Endothelial cell of umbilical vein (primary cell): ENCODE data around the gene PRR14.

ENCODE experiments used
- EZH2 ChIP-seq: IDR thresholded peaks from 2 replicates; pipeline ENCODE4 v1.6.1; 2012; ENCODE audit warnings: borderline replicate concordance, low read depth, mild to moderate bottlenecking, moderate library complexity, low read length, inconsistent platforms; ENCODE audit not compliant: severe bottlenecking
- MYC ChIP-seq: IDR thresholded peaks from one replicate; pipeline ENCODE4 v1.6.1; 2011; ENCODE audit warnings: mild to moderate bottlenecking, low read depth, low read length
- POLR2A ChIP-seq: IDR thresholded peaks from 2 replicates; pipeline ENCODE4 v1.6.1; 2012; ENCODE audit warnings: low read depth, mild to moderate bottlenecking, control low read depth, low read length
- POLR2AphosphoS5 ChIP-seq: IDR thresholded peaks from 2 replicates; pipeline ENCODE4 v1.6.1; 2012; ENCODE audit warnings: low read depth, mild to moderate bottlenecking, control low read depth, low read length, moderate library complexity; ENCODE audit not compliant: insufficient read depth
- TF ChIP-seq, protein P1 (sequence below), 2 donors: IDR thresholded peaks; 1 replicate in 1 of 2; 2 replicates in 1 of 2; pipeline ENCODE4 v1.5.1; 2011; ENCODE audit warnings: low read length in 2 of 2, mild to moderate bottlenecking in 2 of 2, moderate library complexity in 2 of 2, control low read depth in 1 of 2, inconsistent platforms in 1 of 2, low read depth in 1 of 2; ENCODE audit not compliant: insufficient read depth in 1 of 2; ENCODE audit errors: extremely low read depth in 1 of 2

- TF ChIP-seq POLR2AphosphoS5 (no peak), EZH2 (no peak), POLR2A (no peak), MYC (no peak)
- TF ChIP-seq, protein P1, sequence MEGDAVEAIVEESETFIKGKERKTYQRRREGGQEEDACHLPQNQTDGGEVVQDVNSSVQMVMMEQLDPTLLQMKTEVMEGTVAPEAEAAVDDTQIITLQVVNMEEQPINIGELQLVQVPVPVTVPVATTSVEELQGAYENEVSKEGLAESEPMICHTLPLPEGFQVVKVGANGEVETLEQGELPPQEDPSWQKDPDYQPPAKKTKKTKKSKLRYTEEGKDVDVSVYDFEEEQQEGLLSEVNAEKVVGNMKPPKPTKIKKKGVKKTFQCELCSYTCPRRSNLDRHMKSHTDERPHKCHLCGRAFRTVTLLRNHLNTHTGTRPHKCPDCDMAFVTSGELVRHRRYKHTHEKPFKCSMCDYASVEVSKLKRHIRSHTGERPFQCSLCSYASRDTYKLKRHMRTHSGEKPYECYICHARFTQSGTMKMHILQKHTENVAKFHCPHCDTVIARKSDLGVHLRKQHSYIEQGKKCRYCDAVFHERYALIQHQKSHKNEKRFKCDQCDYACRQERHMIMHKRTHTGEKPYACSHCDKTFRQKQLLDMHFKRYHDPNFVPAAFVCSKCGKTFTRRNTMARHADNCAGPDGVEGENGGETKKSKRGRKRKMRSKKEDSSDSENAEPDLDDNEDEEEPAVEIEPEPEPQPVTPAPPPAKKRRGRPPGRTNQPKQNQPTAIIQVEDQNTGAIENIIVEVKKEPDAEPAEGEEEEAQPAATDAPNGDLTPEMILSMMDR (IDR thresholded peaks at IDR 0.05; ENCODE audit: extremely low read depth in 1 of 2, insufficient read depth in 1 of 2, low read depth in 1 of 2, low read length in 2 of 2): no peak
Measured at GRCh38 chr16:30688701-30689100, 37.9 kb downstream of the PRR14 start.
